Cardiac fibroblast (primary cell): ENCODE data around the gene TC2N.
A peak's percentile ranks its signal among the peaks of the same experiment; 100 is the strongest.

ENCODE experiments used
- DNase-seq, 2 donors: peaks; one replicate each; pipeline versions ENCODE4 v3.0.0 to v3.0.0-alpha.2; 2010; ENCODE audit warnings: low read depth in 2 of 2
- H3K4me3 ChIP-seq, 2 donors: replicated peaks in 1 of 2; 1 replicate in 1 of 2; 2 replicates in 1 of 2; pipeline ENCODE4 v1.5.1; 2011; ENCODE audit warnings: low read depth in 2 of 2, low read length in 2 of 2, mild to moderate bottlenecking in 2 of 2, moderate library complexity in 1 of 2
- TF ChIP-seq, protein P1 (sequence below): IDR thresholded peaks from one replicate; pipeline ENCODE4 v1.5.1; 2011; ENCODE audit warnings: low read depth, mild to moderate bottlenecking, low read length, inconsistent platforms

The TC2N gene

DNA sequence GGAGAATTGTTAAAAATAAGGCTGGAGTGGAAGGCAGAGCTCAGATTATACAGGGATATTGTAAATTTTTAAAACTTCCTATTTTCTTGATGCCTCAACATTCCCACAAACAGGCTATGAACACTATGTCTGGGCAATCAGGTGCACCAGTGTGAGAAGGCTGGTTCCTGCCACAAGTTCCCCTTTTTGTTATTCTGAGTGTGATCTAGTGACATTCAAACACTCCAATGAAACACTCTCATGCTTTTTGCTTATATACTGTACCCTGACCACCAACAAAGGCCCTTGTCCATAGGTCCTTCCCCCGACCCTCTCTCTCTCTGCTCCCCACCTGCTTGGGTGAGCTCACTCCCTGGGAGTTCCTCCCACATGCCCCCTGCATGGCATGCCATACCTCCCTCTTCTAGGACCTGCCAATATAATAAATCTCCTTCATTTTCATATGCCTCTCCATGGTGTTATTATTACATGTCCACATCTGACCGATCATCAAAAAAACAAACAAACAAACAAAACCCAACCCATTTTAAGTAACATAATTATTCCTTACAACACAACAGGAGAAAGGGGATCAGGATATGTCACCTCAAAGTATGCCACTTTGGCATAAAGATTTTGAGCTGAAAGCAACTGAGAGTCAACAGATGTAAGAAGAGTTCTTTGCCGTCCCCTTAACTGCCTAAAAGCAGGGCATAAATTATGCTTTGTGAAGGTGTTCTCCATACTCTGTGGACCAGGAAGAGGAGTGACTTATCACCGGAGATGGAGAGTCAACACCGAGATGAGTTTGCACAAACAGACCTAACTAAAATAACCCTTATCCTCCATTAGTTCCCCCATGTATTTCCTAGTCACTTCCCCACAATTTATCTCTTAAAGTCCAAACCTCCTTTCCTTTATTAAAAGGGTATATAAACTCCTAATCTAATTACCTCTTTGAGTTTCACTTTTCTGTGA lies 92.9 kb downstream of the TC2N start:
- H3K4me3 ChIP-seq = no peak overlapping the region
- TF ChIP-seq, protein P1, sequence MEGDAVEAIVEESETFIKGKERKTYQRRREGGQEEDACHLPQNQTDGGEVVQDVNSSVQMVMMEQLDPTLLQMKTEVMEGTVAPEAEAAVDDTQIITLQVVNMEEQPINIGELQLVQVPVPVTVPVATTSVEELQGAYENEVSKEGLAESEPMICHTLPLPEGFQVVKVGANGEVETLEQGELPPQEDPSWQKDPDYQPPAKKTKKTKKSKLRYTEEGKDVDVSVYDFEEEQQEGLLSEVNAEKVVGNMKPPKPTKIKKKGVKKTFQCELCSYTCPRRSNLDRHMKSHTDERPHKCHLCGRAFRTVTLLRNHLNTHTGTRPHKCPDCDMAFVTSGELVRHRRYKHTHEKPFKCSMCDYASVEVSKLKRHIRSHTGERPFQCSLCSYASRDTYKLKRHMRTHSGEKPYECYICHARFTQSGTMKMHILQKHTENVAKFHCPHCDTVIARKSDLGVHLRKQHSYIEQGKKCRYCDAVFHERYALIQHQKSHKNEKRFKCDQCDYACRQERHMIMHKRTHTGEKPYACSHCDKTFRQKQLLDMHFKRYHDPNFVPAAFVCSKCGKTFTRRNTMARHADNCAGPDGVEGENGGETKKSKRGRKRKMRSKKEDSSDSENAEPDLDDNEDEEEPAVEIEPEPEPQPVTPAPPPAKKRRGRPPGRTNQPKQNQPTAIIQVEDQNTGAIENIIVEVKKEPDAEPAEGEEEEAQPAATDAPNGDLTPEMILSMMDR = no peak
- no peak for DNase-seq

- no peak for DNase-seq
- TF ChIP-seq, protein P1 = no peak
- no peak overlapping the region for H3K4me3 ChIP-seq
Observed at GRCh38 chr14:91770185-91770584, 97.2 kb downstream of the TC2N start.

- TF ChIP-seq, protein P1 = no peak
- DNase-seq = peak; percentile 53 to 61
- H3K4me3 ChIP-seq = no peak overlapping the region
Observed at GRCh38 chr14:91755570-91756295, 111.6 kb downstream of the TC2N start.

GRCh38 chr14:91754819-91755218 lies 112.5 kb downstream of the TC2N start:
- TF ChIP-seq, protein P1 = no peak
- no peak overlapping the region for H3K4me3 ChIP-seq
- no peak for DNase-seq

DNA sequence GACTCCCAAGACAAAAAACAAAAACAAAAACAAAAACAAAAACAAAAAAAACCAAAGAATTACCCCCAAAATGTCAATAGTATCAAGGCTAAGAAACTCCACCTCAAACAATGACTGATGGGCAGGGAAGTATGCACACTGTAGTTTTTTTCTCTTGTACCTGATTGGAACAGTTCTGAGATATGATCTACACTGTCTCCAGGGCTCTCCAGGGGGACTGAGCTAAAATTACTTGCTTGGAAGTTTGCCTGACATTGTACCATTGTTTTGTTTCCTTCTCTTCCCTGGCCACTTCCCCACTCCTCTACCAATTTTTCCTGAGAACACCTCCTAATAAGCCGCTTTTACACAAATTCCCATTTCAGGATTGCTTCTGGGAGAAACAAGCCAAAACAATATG lies 113.2 kb downstream of the TC2N start:
- TF ChIP-seq, protein P1 = no peak
- no peak for DNase-seq
- no peak overlapping the region for H3K4me3 ChIP-seq

- DNase-seq = no peak
- H3K4me3 ChIP-seq = no peak overlapping the region
- TF ChIP-seq, protein P1 = no peak
Observed at GRCh38 chr14:91753501-91754128, 113.7 kb downstream of the TC2N start.
